PC-9 (cell line): ENCODE data around the gene OR51S1. TPM values are rescaled to one million over a fixed set of nuclear protein-coding genes. Genes with fewer than 3 reads are reported as not detected.

ENCODE experiments used
- BruUV-seq: library from RNA; stranded (reverse); fragments of 400-500 nt; replicated peaks from 2 replicates; lab custom pipeline; 2021; lab: Mats Ljungman, UMichigan
- CTCF ChIA-PET: fragments of 300-600 bp; sonication (Branson Sonifier 250); formaldehyde crosslinking; loops from one replicate; lab custom pipeline; 2022; ENCODE audit warnings: antibody characterized with exemption; lab: Charles Lee
- POLR2A ChIA-PET: fragments of 300-600 bp; sonication (Branson Sonifier 250); formaldehyde crosslinking; loops from one replicate; lab custom pipeline; 2022; ENCODE audit warnings: antibody characterized with exemption; ENCODE audit not compliant: unreplicated experiment; lab: Charles Lee
- DNase-seq, 2 experiments: peaks; one replicate each; pipeline versions ENCODE4 v3.0.0 to v3.0.0-alpha.2; 2015 to 2022; ENCODE audit warnings: mixed read lengths in 1 of 2
- H2AFZ ChIP-seq: fragments of 200-600 bp; sonication (generic); 2 replicates; pipeline ENCODE4 v1.8.1; 2017; ENCODE audit warnings: antibody characterized with exemption
- H3F3A ChIP-seq: fragments of 200-600 bp; sonication (generic); 2 replicates; pipeline ENCODE4 v1.8.1; 2017; ENCODE audit warnings: antibody characterized with exemption, mild to moderate bottlenecking, low read depth; ENCODE audit not compliant: insufficient read depth
- H3K27ac ChIP-seq: fragments of 200-600 bp; sonication (generic); 2 replicates; pipeline ENCODE4 v1.6.1; 2016; ENCODE audit warnings: mixed run types
- H3K27me3 ChIP-seq: fragments of 200-600 bp; sonication (generic); 2 replicates; pipeline ENCODE4 v1.6.1; 2016; ENCODE audit warnings: low read depth, mixed run types; ENCODE audit not compliant: insufficient read depth
- H3K36me3 ChIP-seq: fragments of 200-600 bp; sonication (generic); 2 replicates; pipeline ENCODE4 v1.6.1; 2016; ENCODE audit warnings: low read depth, mixed run types
- H3K4me1 ChIP-seq: fragments of 200-600 bp; sonication (generic); replicated peaks from 2 replicates; pipeline ENCODE4 v1.6.1; 2016; ENCODE audit warnings: mixed run types; ENCODE audit not compliant: insufficient read depth
- H3K4me2 ChIP-seq: fragments of 200-600 bp; sonication (generic); 2 replicates; pipeline ENCODE4 v1.6.1; 2017; ENCODE audit warnings: mixed run types
- H3K4me3 ChIP-seq: fragments of 200-600 bp; sonication (generic); 2 replicates; pipeline ENCODE4 v1.6.1; 2016; ENCODE audit warnings: mixed run types
- H3K79me2 ChIP-seq: fragments of 200-600 bp; sonication (generic); 2 replicates; pipeline ENCODE4 v1.6.1; 2017; ENCODE audit warnings: low read depth, mixed run types
- H3K9me2 ChIP-seq: fragments of 200-600 bp; sonication (generic); 2 replicates; pipeline ENCODE4 v1.8.1; 2017; ENCODE audit warnings: mild to moderate bottlenecking; ENCODE audit not compliant: insufficient read depth
- H3K9me3 ChIP-seq: fragments of 200-600 bp; sonication (generic); 2 replicates; pipeline ENCODE4 v1.8.1; 2016; ENCODE audit warnings: low read depth; ENCODE audit not compliant: insufficient read depth
- H4K20me1 ChIP-seq: fragments of 200-600 bp; sonication (generic); 2 replicates; pipeline ENCODE4 v1.8.1; 2017; ENCODE audit not compliant: insufficient read depth
- EZH2 ChIP-seq: fragments of 200-600 bp; sonication (generic); IDR thresholded peaks from 2 replicates; pipeline ENCODE4 v1.8.0; 2017; ENCODE audit warnings: antibody characterized with exemption, low read depth
- intact Hi-C: fragments of 100-400 bp; cut with micrococcal nuclease; formaldehyde crosslinking; loops from one replicate; pipeline ENCODE4 v1.10.0; 2022; ENCODE audit not compliant: unreplicated experiment
- total RNA-seq: library from RNA; stranded (reverse); gene quantifications from 2 replicates; pipeline ENCODE4 v1.2.3, GENCODE V29; 2021
- TF ChIP-seq, protein P1 (sequence below): fragments of 200-600 bp; sonication (generic); conservative IDR thresholded peaks from 2 replicates; pipeline ENCODE4 v1.6.1; 2017; ENCODE audit warnings: mixed run types, antibody characterized with exemption, mild to moderate bottlenecking, moderate library complexity

Gene OR51S1
- total RNA-seq, 1 experiment from 2014 or later, result not detected

GRCh38 chr11:4887591-4887990 lies 38.6 kb upstream of the OR51S1 start:
- no peaks in the 10 kb centered on the region for H3K36me3 ChIP-seq
- no peak overlapping the region for H3K27ac ChIP-seq
- CTCF ChIA-PET, result no interaction called here
- intact Hi-C loops, result no loop called here
- H3K27me3 ChIP-seq, result no peaks in the 10 kb centered on the region
- no peaks in the 10 kb centered on the region for H3K9me3 ChIP-seq
- no peak overlapping the region for H3K4me2 ChIP-seq
- no peaks in the 10 kb centered on the region for H3K9me2 ChIP-seq
- no peaks in the 10 kb centered on the region for H4K20me1 ChIP-seq
- H3K79me2 ChIP-seq, result no peaks in the 10 kb centered on the region
- no peak overlapping the region for H3K4me3 ChIP-seq
- H3F3A ChIP-seq, result no peaks in the 10 kb centered on the region
- no peaks in the 10 kb centered on the region for H3K4me1 ChIP-seq
- POLR2A ChIA-PET, result no interaction called here
- DNase-seq, result no peak
- no peak for TF ChIP-seq EZH2
- TF ChIP-seq, protein P1, sequence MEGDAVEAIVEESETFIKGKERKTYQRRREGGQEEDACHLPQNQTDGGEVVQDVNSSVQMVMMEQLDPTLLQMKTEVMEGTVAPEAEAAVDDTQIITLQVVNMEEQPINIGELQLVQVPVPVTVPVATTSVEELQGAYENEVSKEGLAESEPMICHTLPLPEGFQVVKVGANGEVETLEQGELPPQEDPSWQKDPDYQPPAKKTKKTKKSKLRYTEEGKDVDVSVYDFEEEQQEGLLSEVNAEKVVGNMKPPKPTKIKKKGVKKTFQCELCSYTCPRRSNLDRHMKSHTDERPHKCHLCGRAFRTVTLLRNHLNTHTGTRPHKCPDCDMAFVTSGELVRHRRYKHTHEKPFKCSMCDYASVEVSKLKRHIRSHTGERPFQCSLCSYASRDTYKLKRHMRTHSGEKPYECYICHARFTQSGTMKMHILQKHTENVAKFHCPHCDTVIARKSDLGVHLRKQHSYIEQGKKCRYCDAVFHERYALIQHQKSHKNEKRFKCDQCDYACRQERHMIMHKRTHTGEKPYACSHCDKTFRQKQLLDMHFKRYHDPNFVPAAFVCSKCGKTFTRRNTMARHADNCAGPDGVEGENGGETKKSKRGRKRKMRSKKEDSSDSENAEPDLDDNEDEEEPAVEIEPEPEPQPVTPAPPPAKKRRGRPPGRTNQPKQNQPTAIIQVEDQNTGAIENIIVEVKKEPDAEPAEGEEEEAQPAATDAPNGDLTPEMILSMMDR, result no peak
- no TSS peak for BruUV-seq
- no peak overlapping the region for H2AFZ ChIP-seq

DNA sequence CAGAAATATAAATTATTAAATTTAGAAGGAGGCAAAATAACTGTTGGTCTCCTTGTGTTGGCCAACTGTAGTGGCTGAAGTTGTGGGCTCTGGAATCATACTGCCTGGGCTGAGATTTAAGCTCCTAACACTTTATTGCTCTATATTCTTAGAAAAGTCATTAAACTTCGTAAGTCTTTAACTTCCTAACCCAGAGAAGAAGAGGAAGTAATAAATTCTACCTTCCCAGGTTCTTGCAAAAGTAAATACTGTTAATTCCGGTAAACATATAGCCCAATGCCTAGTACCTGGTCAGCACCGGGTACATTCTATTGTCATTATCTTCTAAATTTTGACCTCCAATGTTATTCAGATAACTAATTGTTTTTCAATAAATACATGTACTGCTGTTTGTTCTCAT lies 37.2 kb upstream of the OR51S1 start:
- Histone ChIP-seq H3K79me2 (no peaks in the 10 kb centered on the region), H3K27ac (no peak overlapping the region), H4K20me1 (no peaks in the 10 kb centered on the region), H3K4me1 (no peaks in the 10 kb centered on the region), H3K4me2 (no peak overlapping the region), H3K9me2 (no peaks in the 10 kb centered on the region), H3K4me3 (no peak overlapping the region), H3F3A (no peaks in the 10 kb centered on the region), H3K36me3 (no peaks in the 10 kb centered on the region), H2AFZ (no peak overlapping the region), H3K9me3 (no peaks in the 10 kb centered on the region), H3K27me3 (no peaks in the 10 kb centered on the region)
- ChIA-PET CTCF (no interaction called here), POLR2A (no interaction called here)
- intact Hi-C loops, result no loop called here
- no peak for TF ChIP-seq EZH2
- TF ChIP-seq, protein P1, result no peak
- no peak for DNase-seq
- BruUV-seq, result no TSS peak

DNA sequence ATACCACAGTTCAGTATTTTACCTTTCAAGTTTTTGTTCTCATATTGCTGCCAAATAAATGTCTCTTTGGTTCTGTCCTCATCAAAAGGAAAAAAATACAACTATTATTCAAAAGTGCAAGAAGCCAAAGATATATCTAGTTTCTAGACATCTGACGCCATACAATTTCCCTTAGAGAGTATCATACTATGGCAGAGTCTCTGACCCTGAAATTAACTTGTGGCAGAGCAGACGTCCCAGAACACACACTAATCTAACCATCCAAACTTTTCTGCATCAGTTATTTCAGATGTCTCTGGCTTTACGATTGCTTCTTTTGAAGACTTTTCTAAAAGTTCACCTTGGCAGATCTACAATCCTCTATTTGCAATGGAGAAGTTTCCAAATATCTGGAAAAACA lies 35.4 kb upstream of the OR51S1 start:
- no TSS peak for BruUV-seq
- TF ChIP-seq, protein P1, result no peak
- TF ChIP-seq EZH2, result no peak
- intact Hi-C loops, result no loop called here
- ChIA-PET CTCF (no interaction called here), POLR2A (no interaction called here)
- Histone ChIP-seq H3K4me3 (no peak overlapping the region), H3K9me3 (no peaks in the 10 kb centered on the region), H3F3A (no peaks in the 10 kb centered on the region), H3K27ac (no peak overlapping the region), H3K9me2 (no peaks in the 10 kb centered on the region), H2AFZ (no peak overlapping the region), H4K20me1 (no peaks in the 10 kb centered on the region), H3K36me3 (no peaks in the 10 kb centered on the region), H3K27me3 (no peaks in the 10 kb centered on the region), H3K4me1 (no peaks in the 10 kb centered on the region), H3K4me2 (no peak overlapping the region), H3K79me2 (no peaks in the 10 kb centered on the region)
- no peak for DNase-seq
